ENCODE data around the gene MRTFA. TPM values are rescaled to one million over a fixed set of nuclear protein-coding genes. Genes with fewer than 3 reads are reported as not detected.

The MRTFA gene
- polyA plus RNA-seq, 1 of the 3 experiments (the other 2 are of a cell fraction), result 5.8 TPM

DNA sequence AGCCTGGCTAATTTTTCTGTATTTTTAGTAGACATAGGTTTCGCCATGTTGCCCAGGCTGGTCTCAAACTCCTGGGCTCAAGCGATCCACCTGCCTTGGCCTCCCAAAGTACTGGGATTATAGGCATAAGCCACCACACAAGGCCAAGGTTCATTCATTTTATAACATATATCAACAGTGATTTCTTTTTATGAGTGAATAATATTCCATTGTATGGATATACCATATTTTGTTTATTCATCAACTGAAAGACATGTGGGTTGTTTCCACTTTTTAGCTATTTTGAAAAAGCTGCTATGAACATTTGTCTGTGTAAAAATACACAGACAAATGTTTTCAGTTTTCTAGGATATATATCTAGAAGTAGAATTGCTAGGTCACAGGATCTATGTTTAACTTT is 116.0 kb downstream of the MRTFA start:
- WGBS (ENCODE audit: low lambda C conversion rate), result 100% methylated on average over 2 of the region's 2 CpGs
- Histone ChIP-seq H2AFZ (ENCODE audit: low read depth) (no peak overlapping the region), H3K9me3 (no peaks in the 10 kb centered on the region), H3K79me2 (ENCODE audit: insufficient read depth) (peaks cover 97% of the 10 kb centered on the region), H3K27ac (ENCODE audit: low read depth in 2 of 2, low read length in 1 of 2) (no peak overlapping the region), H3K9ac (no peak overlapping the region), H3F3A (replicated peaks; ENCODE audit: insufficient read depth) (peaks cover 2% of the 10 kb centered on the region), H3K4me1 (ENCODE audit: control insufficient read depth in 1 of 2, insufficient read depth in 2 of 2, low read depth in 1 of 2, low read length in 1 of 2) (no peaks in the 10 kb centered on the region), H4K20me1 (ENCODE audit: insufficient read depth) (no peaks in the 10 kb centered on the region), H3K9me2 (no peaks in the 10 kb centered on the region), H3K4me2 (no peak overlapping the region), H3K36me3 (replicated peaks in 1 of 2; ENCODE audit: control insufficient read depth in 1 of 2, insufficient read depth in 2 of 2, low read length in 1 of 2) (peaks cover 0 to 8% of the 10 kb centered on the region in 2 experiments), H3K27me3 (ENCODE audit: insufficient read depth) (no peaks in the 10 kb centered on the region), H3K4me3 (ENCODE audit: low read depth in 2 of 2, low read length in 1 of 2) (no peak overlapping the region)
- no peak for DNase-seq
- no peak for TF ChIP-seq RAD21 (IDR thresholded peaks at IDR 0.05; ENCODE audit: low read length)
- TF ChIP-seq GATA2 (CRISPR knock-in tag; IDR thresholded peaks at IDR 0.05), result no peak
- TF ChIP-seq, protein P1, sequence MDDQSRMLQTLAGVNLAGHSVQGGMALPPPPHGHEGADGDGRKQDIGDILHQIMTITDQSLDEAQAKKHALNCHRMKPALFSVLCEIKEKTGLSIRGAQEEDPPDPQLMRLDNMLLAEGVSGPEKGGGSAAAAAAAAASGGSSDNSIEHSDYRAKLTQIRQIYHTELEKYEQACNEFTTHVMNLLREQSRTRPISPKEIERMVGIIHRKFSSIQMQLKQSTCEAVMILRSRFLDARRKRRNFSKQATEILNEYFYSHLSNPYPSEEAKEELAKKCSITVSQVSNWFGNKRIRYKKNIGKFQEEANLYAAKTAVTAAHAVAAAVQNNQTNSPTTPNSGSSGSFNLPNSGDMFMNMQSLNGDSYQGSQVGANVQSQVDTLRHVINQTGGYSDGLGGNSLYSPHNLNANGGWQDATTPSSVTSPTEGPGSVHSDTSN (IDR thresholded peaks at IDR 0.05), result no peak
- TF ChIP-seq SIN3A (IDR thresholded peaks at IDR 0.05; ENCODE audit: borderline replicate concordance, low read depth, low read length), result no peak
- TF ChIP-seq JUND (IDR thresholded peaks at IDR 0.05), result no peak
- TF ChIP-seq, protein P2, sequence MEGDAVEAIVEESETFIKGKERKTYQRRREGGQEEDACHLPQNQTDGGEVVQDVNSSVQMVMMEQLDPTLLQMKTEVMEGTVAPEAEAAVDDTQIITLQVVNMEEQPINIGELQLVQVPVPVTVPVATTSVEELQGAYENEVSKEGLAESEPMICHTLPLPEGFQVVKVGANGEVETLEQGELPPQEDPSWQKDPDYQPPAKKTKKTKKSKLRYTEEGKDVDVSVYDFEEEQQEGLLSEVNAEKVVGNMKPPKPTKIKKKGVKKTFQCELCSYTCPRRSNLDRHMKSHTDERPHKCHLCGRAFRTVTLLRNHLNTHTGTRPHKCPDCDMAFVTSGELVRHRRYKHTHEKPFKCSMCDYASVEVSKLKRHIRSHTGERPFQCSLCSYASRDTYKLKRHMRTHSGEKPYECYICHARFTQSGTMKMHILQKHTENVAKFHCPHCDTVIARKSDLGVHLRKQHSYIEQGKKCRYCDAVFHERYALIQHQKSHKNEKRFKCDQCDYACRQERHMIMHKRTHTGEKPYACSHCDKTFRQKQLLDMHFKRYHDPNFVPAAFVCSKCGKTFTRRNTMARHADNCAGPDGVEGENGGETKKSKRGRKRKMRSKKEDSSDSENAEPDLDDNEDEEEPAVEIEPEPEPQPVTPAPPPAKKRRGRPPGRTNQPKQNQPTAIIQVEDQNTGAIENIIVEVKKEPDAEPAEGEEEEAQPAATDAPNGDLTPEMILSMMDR (IDR thresholded peaks at IDR 0.05), result no peak
- no peak for TF ChIP-seq CHD2 (IDR thresholded peaks at IDR 0.05; ENCODE audit: low read length, partially characterized antibody)
- TF ChIP-seq, protein P3, sequence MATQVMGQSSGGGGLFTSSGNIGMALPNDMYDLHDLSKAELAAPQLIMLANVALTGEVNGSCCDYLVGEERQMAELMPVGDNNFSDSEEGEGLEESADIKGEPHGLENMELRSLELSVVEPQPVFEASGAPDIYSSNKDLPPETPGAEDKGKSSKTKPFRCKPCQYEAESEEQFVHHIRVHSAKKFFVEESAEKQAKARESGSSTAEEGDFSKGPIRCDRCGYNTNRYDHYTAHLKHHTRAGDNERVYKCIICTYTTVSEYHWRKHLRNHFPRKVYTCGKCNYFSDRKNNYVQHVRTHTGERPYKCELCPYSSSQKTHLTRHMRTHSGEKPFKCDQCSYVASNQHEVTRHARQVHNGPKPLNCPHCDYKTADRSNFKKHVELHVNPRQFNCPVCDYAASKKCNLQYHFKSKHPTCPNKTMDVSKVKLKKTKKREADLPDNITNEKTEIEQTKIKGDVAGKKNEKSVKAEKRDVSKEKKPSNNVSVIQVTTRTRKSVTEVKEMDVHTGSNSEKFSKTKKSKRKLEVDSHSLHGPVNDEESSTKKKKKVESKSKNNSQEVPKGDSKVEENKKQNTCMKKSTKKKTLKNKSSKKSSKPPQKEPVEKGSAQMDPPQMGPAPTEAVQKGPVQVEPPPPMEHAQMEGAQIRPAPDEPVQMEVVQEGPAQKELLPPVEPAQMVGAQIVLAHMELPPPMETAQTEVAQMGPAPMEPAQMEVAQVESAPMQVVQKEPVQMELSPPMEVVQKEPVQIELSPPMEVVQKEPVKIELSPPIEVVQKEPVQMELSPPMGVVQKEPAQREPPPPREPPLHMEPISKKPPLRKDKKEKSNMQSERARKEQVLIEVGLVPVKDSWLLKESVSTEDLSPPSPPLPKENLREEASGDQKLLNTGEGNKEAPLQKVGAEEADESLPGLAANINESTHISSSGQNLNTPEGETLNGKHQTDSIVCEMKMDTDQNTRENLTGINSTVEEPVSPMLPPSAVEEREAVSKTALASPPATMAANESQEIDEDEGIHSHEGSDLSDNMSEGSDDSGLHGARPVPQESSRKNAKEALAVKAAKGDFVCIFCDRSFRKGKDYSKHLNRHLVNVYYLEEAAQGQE (IDR thresholded peaks at IDR 0.05; ENCODE audit: low read depth, low read length), result no peak
- no peak for TF ChIP-seq NFIC (IDR thresholded peaks at IDR 0.05; ENCODE audit: borderline replicate concordance)
- TF ChIP-seq TEAD4 (IDR thresholded peaks at IDR 0.05; ENCODE audit: borderline replicate concordance, insufficient read depth), result no peak
- TF ChIP-seq YY1 (IDR thresholded peaks at IDR 0.05; ENCODE audit: low read depth), result no peak
- TF ChIP-seq MEF2A (IDR thresholded peaks at IDR 0.05; ENCODE audit: borderline replicate concordance, low read depth), result no peak
- no peak for TF ChIP-seq FOSL2 (IDR thresholded peaks at IDR 0.05; ENCODE audit: borderline replicate concordance, low read depth)
- no peak for TF ChIP-seq RCOR1 (IDR thresholded peaks at IDR 0.05; ENCODE audit: low read length)
- no peak for TF ChIP-seq FOXM1 (IDR thresholded peaks at IDR 0.05; ENCODE audit: low read depth)
- ChIA-PET POLR2A (no interaction called here), CTCF (no interaction called here)

Measured in SK-N-SH (cell line).